ENCODE results near the gene DHX16.

DHX16 gene

DNA sequence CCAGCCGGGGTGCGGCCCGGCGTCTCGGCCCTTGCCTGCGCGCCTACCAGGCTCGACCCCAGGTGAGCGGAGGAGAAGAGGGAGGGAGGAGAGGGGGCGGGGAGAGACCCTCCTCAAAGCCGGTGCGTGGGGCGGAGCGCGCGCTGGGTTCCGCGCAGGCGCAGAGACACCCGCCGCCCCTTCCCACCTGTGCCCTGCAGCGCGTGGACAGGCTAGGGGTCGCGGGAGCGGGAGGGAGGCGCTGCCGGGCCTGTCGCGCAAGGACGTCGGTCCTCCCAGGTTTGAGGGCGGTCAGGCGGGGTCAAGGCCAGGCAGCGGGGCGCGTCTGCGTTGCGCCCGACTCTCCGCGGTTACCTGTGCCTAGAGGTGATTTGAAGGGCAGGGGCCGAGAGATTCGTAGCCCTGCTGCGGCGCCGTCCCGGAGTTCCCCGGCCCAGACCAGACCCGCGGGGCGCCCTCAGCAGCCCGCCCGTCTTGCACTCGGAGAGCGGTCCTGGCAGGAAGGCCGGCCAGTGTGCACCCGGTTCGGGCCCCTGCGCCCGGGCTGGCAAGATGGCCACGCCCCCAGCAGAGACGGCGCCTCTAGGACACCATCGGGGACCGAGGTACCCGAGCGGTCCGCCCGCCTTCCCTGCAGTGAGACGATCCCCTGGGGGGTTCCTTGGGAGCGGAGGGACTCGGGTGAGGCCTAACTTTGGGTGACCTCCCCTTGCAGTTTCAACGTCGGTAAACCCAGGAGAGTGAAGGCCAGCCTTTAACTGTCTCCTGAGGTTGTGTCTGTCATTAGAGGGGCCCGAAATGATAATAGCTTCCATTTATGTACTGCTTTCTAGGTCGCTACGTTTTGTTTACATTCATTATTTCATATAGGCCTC lies 25.3 kb downstream of the DHX16 start:
- TF ChIP-seq, protein P1, sequence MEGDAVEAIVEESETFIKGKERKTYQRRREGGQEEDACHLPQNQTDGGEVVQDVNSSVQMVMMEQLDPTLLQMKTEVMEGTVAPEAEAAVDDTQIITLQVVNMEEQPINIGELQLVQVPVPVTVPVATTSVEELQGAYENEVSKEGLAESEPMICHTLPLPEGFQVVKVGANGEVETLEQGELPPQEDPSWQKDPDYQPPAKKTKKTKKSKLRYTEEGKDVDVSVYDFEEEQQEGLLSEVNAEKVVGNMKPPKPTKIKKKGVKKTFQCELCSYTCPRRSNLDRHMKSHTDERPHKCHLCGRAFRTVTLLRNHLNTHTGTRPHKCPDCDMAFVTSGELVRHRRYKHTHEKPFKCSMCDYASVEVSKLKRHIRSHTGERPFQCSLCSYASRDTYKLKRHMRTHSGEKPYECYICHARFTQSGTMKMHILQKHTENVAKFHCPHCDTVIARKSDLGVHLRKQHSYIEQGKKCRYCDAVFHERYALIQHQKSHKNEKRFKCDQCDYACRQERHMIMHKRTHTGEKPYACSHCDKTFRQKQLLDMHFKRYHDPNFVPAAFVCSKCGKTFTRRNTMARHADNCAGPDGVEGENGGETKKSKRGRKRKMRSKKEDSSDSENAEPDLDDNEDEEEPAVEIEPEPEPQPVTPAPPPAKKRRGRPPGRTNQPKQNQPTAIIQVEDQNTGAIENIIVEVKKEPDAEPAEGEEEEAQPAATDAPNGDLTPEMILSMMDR (IDR thresholded peaks at IDR 0.05; ENCODE audit: low read depth, low read length): no peak
- TF ChIP-seq EZH2phosphoT487 (IDR thresholded peaks at IDR 0.05; ENCODE audit: low read depth): no peak
- peak overlapping the region; percentile 81 for H3K27ac ChIP-seq (ENCODE audit: low read length)
- H3K9ac ChIP-seq (ENCODE audit: low read length): peak overlapping the region; percentile 92
- peak overlapping the region; percentile 99 for H3K4me3 ChIP-seq (ENCODE audit: low read length)
- H3K79me2 ChIP-seq (ENCODE audit: low read length): peaks cover 15% of the 10 kb centered on the region
- no peaks in the 10 kb centered on the region for H4K20me1 ChIP-seq (ENCODE audit: insufficient read depth, low read length)
- peaks cover 11% of the 10 kb centered on the region for H3K36me3 ChIP-seq (replicated peaks; ENCODE audit: low read depth, low read length)
- no peaks in the 10 kb centered on the region for H3K9me3 ChIP-seq (ENCODE audit: insufficient read depth, low read length)
- H3K27me3 ChIP-seq (ENCODE audit: low read depth, low read length): no peaks in the 10 kb centered on the region
- H3K4me2 ChIP-seq (ENCODE audit: low read length): peak overlapping the region; percentile 94
- peak overlapping the region; percentile 81 for H2AFZ ChIP-seq (ENCODE audit: low read depth, low read length)
- H3K4me1 ChIP-seq (ENCODE audit: low read length): peaks cover 18% of the 10 kb centered on the region

DNA sequence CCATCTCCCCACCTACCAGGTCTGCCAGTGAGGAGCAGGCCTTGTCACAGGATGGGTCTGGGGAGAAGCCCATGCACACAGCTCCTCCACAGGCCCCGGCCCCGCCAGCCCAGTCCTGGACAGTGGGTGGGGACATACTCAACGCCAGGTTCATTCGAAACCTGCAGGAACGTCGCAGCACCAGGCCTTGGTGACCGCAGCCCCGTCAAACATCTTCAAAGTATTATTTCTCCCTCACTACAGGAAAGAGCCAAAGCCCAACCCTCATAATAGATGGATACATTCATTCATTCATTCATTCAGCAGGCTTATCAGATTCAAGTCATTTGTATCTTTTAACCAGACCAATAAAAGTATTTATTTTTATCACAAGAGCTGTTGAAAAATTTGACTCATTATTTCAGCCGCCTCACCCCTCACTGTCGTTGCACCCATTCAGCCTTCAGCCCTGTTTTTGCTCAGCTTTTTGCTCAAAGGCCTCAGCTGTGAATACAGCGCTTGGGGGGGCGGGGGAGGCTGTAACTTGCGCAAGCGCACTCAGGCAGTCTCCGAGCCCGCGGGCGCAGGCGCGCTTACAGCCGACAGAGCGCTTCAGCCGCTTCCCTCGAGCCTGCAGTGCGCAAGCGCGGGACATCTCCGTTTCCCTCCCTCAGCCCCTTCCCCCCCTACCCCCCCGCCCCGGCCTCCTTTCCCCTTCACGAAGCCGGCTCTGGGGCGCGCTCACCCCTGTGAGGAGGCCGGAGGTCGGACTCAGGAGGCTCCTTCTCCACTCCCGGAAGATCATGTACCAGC lies 26.2 kb downstream of the DHX16 start, which contains the start of gene C6orf136:
Gene C6orf136, plus strand, starts transcription at position 684 of the 792 bp plus-strand sequence. Its CDS starts 99 bp downstream, at position 783.
- peaks cover 6% of the 10 kb centered on the region for H3K36me3 ChIP-seq (replicated peaks; ENCODE audit: low read depth, low read length)
- no peaks in the 10 kb centered on the region for H3K9me3 ChIP-seq (ENCODE audit: insufficient read depth, low read length)
- peaks cover 18% of the 10 kb centered on the region for H3K4me1 ChIP-seq (ENCODE audit: low read length)
- H3K4me3 ChIP-seq (ENCODE audit: low read length): peak within 1 kb of the TSS; percentile 99
- H3K27me3 ChIP-seq (ENCODE audit: low read depth, low read length): no peaks in the 10 kb centered on the region
- H2AFZ ChIP-seq (ENCODE audit: low read depth, low read length): peak within 1 kb of the TSS; percentile 81
- H3K4me2 ChIP-seq (ENCODE audit: low read length): peak within 1 kb of the TSS; percentile 94
- peak within 1 kb of the TSS; percentile 92 for H3K9ac ChIP-seq (ENCODE audit: low read length)
- H4K20me1 ChIP-seq (ENCODE audit: insufficient read depth, low read length): no peaks in the 10 kb centered on the region
- TF ChIP-seq, protein P1 (IDR thresholded peaks at IDR 0.05; ENCODE audit: low read depth, low read length): no peak
- no peak for TF ChIP-seq EZH2phosphoT487 (IDR thresholded peaks at IDR 0.05; ENCODE audit: low read depth)
- H3K79me2 ChIP-seq (ENCODE audit: low read length): peaks cover 15% of the 10 kb centered on the region
- peak within 1 kb of the TSS; percentile 81 for H3K27ac ChIP-seq (ENCODE audit: low read length)

DNA sequence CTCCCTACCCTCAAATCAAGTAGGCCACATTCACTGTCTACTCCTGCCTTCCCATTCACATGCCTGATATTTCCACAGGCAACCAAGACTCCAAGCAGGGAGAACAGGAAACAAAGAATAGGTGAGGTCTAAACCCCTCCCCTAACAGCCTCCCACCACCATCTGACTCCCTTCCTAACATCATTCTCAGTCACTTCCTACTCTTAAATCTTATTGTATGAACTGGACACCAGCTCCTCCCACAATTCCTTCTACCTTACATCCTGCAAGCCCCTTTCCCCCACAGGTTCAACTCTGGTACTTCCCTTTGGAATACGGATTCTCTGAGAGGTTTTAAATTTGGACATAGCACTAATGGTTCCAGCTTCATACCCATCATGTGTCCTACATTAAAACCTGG lies 26.8 kb downstream of the DHX16 start:
- no peak overlapping the region for H3K27ac ChIP-seq (ENCODE audit: low read length)
- H3K4me1 ChIP-seq (ENCODE audit: low read length): peaks cover 12% of the 10 kb centered on the region
- no peak overlapping the region for H3K9ac ChIP-seq (ENCODE audit: low read length)
- no peaks in the 10 kb centered on the region for H3K9me3 ChIP-seq (ENCODE audit: insufficient read depth, low read length)
- no peak overlapping the region for H2AFZ ChIP-seq (ENCODE audit: low read depth, low read length)
- H3K4me2 ChIP-seq (ENCODE audit: low read length): no peak overlapping the region
- H3K79me2 ChIP-seq (ENCODE audit: low read length): peaks cover 15% of the 10 kb centered on the region
- H3K27me3 ChIP-seq (ENCODE audit: low read depth, low read length): no peaks in the 10 kb centered on the region
- H4K20me1 ChIP-seq (ENCODE audit: insufficient read depth, low read length): no peaks in the 10 kb centered on the region
- peaks cover 3% of the 10 kb centered on the region for H3K36me3 ChIP-seq (replicated peaks; ENCODE audit: low read depth, low read length)
- no peak overlapping the region for H3K4me3 ChIP-seq (ENCODE audit: low read length)
- no peak for TF ChIP-seq EZH2phosphoT487 (IDR thresholded peaks at IDR 0.05; ENCODE audit: low read depth)
- TF ChIP-seq, protein P1 (IDR thresholded peaks at IDR 0.05; ENCODE audit: low read depth, low read length): no peak

DNA sequence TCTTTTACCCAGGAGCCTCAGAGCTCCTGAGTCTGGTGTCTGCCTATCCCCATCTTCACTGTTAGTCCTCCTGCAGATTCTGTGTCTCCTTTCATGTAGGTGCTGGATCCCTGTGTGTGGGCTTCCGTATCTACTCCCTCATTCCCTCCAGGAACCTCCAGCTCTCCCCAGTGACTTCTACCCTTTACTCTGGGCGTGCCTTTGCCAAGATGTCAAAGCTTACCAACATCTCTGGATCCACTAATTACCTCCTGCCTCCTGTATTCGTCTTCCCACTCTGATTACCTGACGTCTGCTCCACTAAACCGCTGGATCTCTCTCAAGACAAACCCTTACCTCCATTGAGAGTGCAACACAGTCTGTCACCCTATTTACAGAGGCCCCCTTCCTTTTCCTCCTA lies 28.0 kb downstream of the DHX16 start:
- no peaks in the 10 kb centered on the region for H3K9me3 ChIP-seq (ENCODE audit: insufficient read depth, low read length)
- H4K20me1 ChIP-seq (ENCODE audit: insufficient read depth, low read length): no peaks in the 10 kb centered on the region
- H3K4me1 ChIP-seq (ENCODE audit: low read length): peaks cover 9% of the 10 kb centered on the region
- H2AFZ ChIP-seq (ENCODE audit: low read depth, low read length): no peak overlapping the region
- no peak overlapping the region for H3K4me3 ChIP-seq (ENCODE audit: low read length)
- no peaks in the 10 kb centered on the region for H3K36me3 ChIP-seq (replicated peaks; ENCODE audit: low read depth, low read length)
- H3K27ac ChIP-seq (ENCODE audit: low read length): no peak overlapping the region
- H3K27me3 ChIP-seq (ENCODE audit: low read depth, low read length): no peaks in the 10 kb centered on the region
- H3K9ac ChIP-seq (ENCODE audit: low read length): no peak overlapping the region
- no peak for TF ChIP-seq EZH2phosphoT487 (IDR thresholded peaks at IDR 0.05; ENCODE audit: low read depth)
- TF ChIP-seq, protein P1 (IDR thresholded peaks at IDR 0.05; ENCODE audit: low read depth, low read length): no peak
- no peak overlapping the region for H3K4me2 ChIP-seq (ENCODE audit: low read length)
- H3K79me2 ChIP-seq (ENCODE audit: low read length): peaks cover 15% of the 10 kb centered on the region
